Upper lobe of left lung (tissue), 4 donors: ENCODE measurements around the gene PRICKLE2.

Experiments
- POLR2AphosphoS5 ChIP-seq, 2 donors: sonication (generic); formaldehyde crosslinking; IDR thresholded peaks; one replicate each; pipeline ENCODE4 v1.5.1; 2017; ENCODE audit warnings: antibody characterized with exemption in 2 of 2
- TF ChIP-seq, protein P1 (sequence below), 6 experiments: fragments of 450-650 bp in 4 of 6; fragments of 200-600 bp in 2 of 6; sonication (generic) in 2 of 6; IDR thresholded peaks; one replicate each; pipeline ENCODE4 v1.5.1; 2016 to 2019; ENCODE audit warnings: antibody characterized with exemption in 6 of 6

DNA sequence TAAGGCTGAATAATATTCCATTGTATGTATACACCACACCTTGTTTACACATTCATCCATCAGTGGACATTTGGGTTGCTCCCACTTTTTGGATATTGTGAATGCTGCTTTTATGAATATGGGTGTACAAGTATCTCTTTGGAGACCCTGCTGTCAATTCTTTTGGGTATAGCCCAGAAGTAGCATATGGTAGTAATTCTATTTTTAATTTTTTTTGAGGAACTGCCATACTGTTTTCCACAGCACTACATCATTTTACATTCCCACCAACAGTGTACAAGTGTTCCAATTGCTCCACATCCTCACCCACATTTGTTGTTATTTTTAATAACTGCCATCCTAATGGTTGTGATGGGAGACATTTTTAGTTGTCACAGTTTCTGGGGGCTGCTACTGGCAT lies 132.1 kb downstream of the PRICKLE2 start:
- no peak for TF ChIP-seq POLR2AphosphoS5 (IDR thresholded peaks at IDR 0.05)
- TF ChIP-seq, protein P1, sequence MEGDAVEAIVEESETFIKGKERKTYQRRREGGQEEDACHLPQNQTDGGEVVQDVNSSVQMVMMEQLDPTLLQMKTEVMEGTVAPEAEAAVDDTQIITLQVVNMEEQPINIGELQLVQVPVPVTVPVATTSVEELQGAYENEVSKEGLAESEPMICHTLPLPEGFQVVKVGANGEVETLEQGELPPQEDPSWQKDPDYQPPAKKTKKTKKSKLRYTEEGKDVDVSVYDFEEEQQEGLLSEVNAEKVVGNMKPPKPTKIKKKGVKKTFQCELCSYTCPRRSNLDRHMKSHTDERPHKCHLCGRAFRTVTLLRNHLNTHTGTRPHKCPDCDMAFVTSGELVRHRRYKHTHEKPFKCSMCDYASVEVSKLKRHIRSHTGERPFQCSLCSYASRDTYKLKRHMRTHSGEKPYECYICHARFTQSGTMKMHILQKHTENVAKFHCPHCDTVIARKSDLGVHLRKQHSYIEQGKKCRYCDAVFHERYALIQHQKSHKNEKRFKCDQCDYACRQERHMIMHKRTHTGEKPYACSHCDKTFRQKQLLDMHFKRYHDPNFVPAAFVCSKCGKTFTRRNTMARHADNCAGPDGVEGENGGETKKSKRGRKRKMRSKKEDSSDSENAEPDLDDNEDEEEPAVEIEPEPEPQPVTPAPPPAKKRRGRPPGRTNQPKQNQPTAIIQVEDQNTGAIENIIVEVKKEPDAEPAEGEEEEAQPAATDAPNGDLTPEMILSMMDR (IDR thresholded peaks at IDR 0.05), result no peak
